Kidney epithelial cell (primary cell): Measurements from ENCODE around the gene DPCD. TPM values are rescaled to one million over a fixed set of nuclear protein-coding genes. Genes with fewer than 3 reads are reported as not detected.
A peak's percentile ranks its signal among the peaks of the same experiment; 100 is the strongest.
"Not testable (repeated sequence)": the region's sequence is repeated elsewhere in the genome, so short reads cannot be mapped to it uniquely, and the experiment has no call there.

ENCODE experiments used
- DNase-seq: peaks from one replicate; pipeline ENCODE4 v3.0.0-alpha.2; 2010; ENCODE audit warnings: low read depth
- H3K27me3 ChIP-seq: 2 replicates; pipeline ENCODE4 v1.6.0; 2011; ENCODE audit warnings: low read length; ENCODE audit not compliant: control insufficient read depth, insufficient read depth
- H3K36me3 ChIP-seq: 2 replicates; pipeline ENCODE4 v1.5.1; 2011; ENCODE audit warnings: low read length; ENCODE audit not compliant: control insufficient read depth, insufficient read depth
- H3K4me3 ChIP-seq: 2 replicates; pipeline ENCODE4 v1.5.1; 2011; ENCODE audit warnings: low read depth, mild to moderate bottlenecking, control low read depth, low read length
- total RNA-seq: library from RNA; depleted of rRNA; stranded (reverse); fragments of >200 nt; gene quantifications from 2 replicates; pipeline ENCODE4 v1.2.3, GENCODE V29; 2015
- TF ChIP-seq, protein P1 (sequence below): IDR thresholded peaks from 2 replicates; pipeline ENCODE4 v1.5.1; 2011; ENCODE audit warnings: mild to moderate bottlenecking, moderate library complexity, low read length, control low read depth, inconsistent platforms; ENCODE audit not compliant: insufficient read depth, poor library complexity, severe bottlenecking

DPCD gene
- total RNA-seq, 1 donor from 2014 or later, result 51.4 TPM

DNA sequence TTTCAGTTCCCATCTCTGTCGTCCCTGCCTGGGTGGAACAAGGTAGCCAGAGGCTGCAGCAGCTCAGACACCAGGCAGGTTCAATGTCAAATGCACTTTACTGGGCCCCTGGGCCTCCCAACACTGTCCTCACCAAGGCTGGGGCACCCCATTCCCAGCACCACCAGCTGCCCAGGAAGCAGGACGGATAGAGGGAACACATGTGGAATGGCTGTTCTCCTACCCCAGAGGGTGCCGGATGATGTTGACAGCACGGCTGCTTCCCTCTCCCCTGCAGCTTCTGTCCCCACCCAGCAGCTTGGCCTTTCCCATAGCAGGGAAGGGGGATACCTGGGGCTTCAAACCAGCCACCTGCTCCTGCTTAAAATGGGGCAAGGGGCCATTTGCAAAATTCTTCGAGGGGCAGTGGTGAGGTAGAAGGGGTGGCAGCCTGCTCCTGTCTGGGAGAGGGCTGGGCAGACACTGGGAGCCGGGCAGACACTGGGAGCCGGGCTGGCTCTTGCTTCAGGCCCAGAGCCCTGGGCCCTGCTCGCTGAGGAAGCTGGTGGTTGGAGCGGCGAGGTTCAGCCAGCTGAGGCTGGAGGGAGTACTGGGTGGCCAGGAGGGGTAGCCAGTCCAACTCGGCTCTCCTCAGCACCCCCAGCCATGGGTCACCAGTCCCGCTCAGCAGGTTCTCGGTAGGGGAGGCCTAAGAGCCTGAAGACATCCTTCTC lies 9.2 kb upstream of the DPCD start:
- H3K36me3 ChIP-seq, result no peaks in the 10 kb centered on the region

DNA sequence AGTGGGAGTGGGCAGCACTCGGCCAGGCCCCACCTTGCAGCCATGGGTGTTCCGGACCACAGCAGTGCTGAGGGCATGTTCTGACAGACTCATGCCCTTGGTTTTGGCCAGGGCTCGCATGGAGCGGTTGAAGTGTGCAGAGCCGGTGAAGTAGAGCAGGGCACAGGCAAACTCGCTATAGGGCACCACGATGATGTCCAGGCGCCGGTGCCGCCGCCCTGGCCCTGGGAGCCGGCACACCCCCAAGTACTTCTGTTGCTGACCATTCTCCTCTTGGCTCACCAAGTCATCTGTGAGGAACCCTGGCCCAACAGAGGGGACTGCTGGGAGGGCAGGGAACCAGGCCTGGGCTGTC lies 8.6 kb upstream of the DPCD start:
- DNase-seq, result no peak
- TF ChIP-seq, protein P1, sequence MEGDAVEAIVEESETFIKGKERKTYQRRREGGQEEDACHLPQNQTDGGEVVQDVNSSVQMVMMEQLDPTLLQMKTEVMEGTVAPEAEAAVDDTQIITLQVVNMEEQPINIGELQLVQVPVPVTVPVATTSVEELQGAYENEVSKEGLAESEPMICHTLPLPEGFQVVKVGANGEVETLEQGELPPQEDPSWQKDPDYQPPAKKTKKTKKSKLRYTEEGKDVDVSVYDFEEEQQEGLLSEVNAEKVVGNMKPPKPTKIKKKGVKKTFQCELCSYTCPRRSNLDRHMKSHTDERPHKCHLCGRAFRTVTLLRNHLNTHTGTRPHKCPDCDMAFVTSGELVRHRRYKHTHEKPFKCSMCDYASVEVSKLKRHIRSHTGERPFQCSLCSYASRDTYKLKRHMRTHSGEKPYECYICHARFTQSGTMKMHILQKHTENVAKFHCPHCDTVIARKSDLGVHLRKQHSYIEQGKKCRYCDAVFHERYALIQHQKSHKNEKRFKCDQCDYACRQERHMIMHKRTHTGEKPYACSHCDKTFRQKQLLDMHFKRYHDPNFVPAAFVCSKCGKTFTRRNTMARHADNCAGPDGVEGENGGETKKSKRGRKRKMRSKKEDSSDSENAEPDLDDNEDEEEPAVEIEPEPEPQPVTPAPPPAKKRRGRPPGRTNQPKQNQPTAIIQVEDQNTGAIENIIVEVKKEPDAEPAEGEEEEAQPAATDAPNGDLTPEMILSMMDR, result no peak
- Histone ChIP-seq H3K27me3 (no peaks in the 10 kb centered on the region), H3K36me3 (no peaks in the 10 kb centered on the region), H3K4me3 (no peak overlapping the region)

More for the DNA sequence above, 9.2 kb upstream of the DPCD start:
- TF ChIP-seq, protein P1, result no peak
- H3K27me3 ChIP-seq, result peaks cover 3% of the 10 kb centered on the region
- no peak overlapping the region for H3K4me3 ChIP-seq
- no peak for DNase-seq

DNA sequence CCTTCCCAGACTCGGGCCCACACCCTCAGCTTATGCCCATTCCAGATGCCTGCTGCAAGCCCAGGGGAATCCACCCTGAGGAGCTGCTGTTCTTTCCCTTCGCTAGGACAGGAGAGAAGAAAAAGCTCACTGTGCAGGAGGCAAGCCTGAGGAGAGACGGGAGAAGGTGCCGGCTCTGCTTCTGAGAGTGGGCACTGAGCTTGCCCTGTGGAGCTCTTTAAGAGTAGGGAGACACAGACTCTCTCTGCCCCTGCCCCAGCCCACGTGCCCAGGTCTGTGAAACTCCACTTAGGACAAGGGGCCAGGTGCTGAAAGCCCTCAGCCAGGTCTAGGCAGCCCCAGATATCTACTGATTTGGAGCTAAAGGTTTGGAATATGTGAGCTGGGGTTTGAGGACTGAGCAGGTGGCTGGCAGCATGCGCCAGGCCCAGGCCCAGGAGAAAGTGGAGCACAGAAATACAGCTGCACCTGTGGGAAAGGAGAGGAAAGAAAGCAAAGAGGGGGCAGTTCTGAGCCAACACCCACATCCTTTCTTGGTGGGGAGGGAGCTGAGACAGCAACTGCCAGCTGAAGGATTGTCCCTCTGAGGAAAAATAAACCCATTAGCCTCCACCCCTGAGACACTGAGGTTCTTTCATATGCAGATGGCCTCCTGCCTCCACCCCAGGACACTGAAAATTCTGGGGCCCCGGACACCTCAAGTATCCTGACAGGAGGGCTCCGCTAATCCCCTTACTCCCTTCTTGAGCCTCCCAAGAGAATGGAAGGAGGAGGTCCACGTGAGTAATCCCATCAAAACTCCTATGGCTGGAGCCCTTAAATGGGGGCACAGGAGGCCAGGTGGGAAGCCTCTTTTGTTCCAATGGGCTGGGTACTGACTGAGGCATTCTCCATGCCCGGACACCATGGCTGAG lies 7.4 kb upstream of the DPCD start:
- DNase-seq, result no peak
- TF ChIP-seq, protein P1, result no peak
- H3K27me3 ChIP-seq, result no peaks in the 10 kb centered on the region
- no peak overlapping the region for H3K4me3 ChIP-seq
- no peaks in the 10 kb centered on the region for H3K36me3 ChIP-seq

DNA sequence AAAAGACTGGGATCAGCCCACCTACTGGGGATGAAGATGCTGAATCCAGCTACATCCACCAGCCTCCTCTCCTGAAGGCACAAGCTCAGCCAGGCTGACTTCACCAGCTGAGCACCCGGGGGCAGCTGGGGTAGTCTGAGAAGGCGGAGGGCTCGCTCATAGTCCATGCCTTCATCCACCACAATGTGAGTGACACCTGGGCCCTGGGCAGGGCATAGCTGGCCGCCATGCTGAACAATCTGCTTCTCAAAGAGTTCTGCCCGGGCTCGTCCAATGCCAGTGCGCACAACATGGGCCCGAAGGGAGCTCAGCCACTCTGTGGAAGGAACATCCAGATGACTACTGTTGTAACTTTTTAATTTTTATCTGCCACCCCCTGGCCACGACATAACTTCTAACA lies 2.3 kb upstream of the DPCD start:
- no peak for DNase-seq
- H3K27me3 ChIP-seq, result no peaks in the 10 kb centered on the region
- no peaks in the 10 kb centered on the region for H3K36me3 ChIP-seq
- TF ChIP-seq, protein P1, result no peak
- no peak overlapping the region for H3K4me3 ChIP-seq

DNA sequence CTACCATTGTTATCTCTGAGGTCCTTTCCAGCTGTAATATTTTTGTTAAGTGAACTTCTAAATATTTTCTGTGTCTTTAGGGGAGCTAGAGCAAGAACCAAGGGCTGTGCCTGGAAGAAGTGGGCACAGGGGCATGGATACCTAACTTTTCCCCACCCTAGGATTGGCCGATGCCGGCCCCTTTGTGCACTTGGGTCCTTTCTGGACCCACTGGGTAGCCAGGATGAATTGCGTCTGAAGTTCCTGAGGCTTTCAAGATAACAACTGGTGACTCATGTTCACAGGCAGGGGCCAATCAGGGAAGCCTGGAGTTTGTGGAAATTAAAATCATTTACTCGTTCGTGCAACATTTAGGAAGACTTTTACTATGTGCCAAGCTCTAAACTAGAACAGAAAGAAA lies 758 bp downstream of the DPCD start:
- no peaks in the 10 kb centered on the region for H3K27me3 ChIP-seq
- TF ChIP-seq, protein P1, result no peak
- H3K36me3 ChIP-seq, result no peaks in the 10 kb centered on the region
- no peak for DNase-seq
- H3K4me3 ChIP-seq, result peak overlapping the region; percentile 64

DNA sequence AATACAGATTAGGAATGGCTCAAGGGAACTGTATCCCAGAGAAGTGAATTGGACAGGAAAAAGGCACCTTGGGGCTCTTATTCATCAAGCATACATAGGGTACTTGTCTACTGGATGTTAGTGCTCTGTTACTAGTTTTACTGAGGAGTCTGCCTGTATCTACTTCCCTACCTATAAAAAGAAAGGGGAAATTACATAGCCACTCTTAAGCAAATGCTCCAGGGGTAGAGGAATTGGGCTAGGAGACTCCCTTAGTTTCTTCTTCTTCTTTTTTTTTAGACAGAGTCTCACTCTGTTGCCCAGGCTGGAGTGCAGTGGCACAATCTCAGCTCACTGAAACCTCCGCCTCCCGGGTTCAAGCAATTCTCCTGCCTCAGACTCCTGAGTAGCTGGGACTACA lies 5.2 kb downstream of the DPCD start:
- H3K27me3 ChIP-seq, DNase-seq, H3K36me3 ChIP-seq, H3K4me3 ChIP-seq: not testable (repeated sequence)
